Astrocyte (in vitro differentiated cells and primary cell): ENCODE results near the gene PRKAG2. TPM values are rescaled to one million over a fixed set of nuclear protein-coding genes. Genes with fewer than 3 reads are reported as not detected.

Experiments
- DNase-seq: peaks from one replicate; pipeline ENCODE4 v3.0.0-alpha.2; 2010; ENCODE audit warnings: low read depth
- FAIRE-seq: peaks from 2 replicates; lab custom pipeline; 2011; peaks lifted over from hg19 to GRCh38; lab: Jason Lieb, UNC
- H2AFZ ChIP-seq: 2 replicates; pipeline ENCODE4 v1.6.0; 2012; ENCODE audit warnings: low read depth, low read length, inconsistent platforms
- H3K27ac ChIP-seq: 2 replicates; pipeline ENCODE4 v1.5.1; 2011; ENCODE audit warnings: low read depth, low read length, inconsistent platforms
- H3K27me3 ChIP-seq: 2 replicates; pipeline ENCODE4 v1.6.0; 2011; ENCODE audit warnings: low read length, inconsistent platforms; ENCODE audit not compliant: insufficient read depth
- H3K36me3 ChIP-seq: 2 replicates; pipeline ENCODE4 v1.5.1; 2011; ENCODE audit warnings: low read length, inconsistent platforms; ENCODE audit not compliant: insufficient read depth
- H3K4me1 ChIP-seq: 2 replicates; pipeline ENCODE4 v1.5.1; 2011; ENCODE audit warnings: low read length, inconsistent platforms; ENCODE audit not compliant: insufficient read depth
- H3K4me2 ChIP-seq: 2 replicates; pipeline ENCODE4 v1.6.0; 2012; ENCODE audit warnings: low read length, inconsistent platforms
- H3K4me3 ChIP-seq: 2 replicates; pipeline ENCODE4 v1.5.1; 2011; ENCODE audit warnings: low read depth, mild to moderate bottlenecking, low read length, inconsistent platforms; ENCODE audit not compliant: insufficient read depth
- H3K79me2 ChIP-seq: 2 replicates; pipeline ENCODE4 v1.6.0; 2012; ENCODE audit warnings: mild to moderate bottlenecking, low read length, inconsistent platforms; ENCODE audit not compliant: insufficient read depth
- H3K9ac ChIP-seq: 2 replicates; pipeline ENCODE4 v1.6.0; 2012; ENCODE audit warnings: mild to moderate bottlenecking, low read length, inconsistent platforms
- H3K9me3 ChIP-seq: 2 replicates; pipeline ENCODE4 v1.5.1; 2012; ENCODE audit warnings: low read depth, mild to moderate bottlenecking, low read length, inconsistent platforms; ENCODE audit not compliant: insufficient read depth
- H4K20me1 ChIP-seq: 2 replicates; pipeline ENCODE4 v1.6.0; 2012; ENCODE audit warnings: low read length, inconsistent platforms; ENCODE audit not compliant: insufficient read depth
- H3K27ac Mint-ChIP-seq: one replicate; pipeline ENCODE4 v1.8.0; 2021; ENCODE audit warnings: mild to moderate bottlenecking, mixed read lengths; ENCODE audit not compliant: unreplicated experiment
- H3K27me3 Mint-ChIP-seq: one replicate; pipeline ENCODE4 v1.8.0; 2021; ENCODE audit warnings: low read depth, mixed read lengths; ENCODE audit not compliant: unreplicated experiment
- H3K36me3 Mint-ChIP-seq: one replicate; pipeline ENCODE4 v1.8.0; 2021; ENCODE audit warnings: low read depth, mixed read lengths; ENCODE audit not compliant: unreplicated experiment
- H3K4me1 Mint-ChIP-seq: one replicate; pipeline ENCODE4 v1.8.0; 2021; ENCODE audit warnings: low read depth, mixed read lengths; ENCODE audit not compliant: unreplicated experiment
- H3K4me3 Mint-ChIP-seq: one replicate; pipeline ENCODE4 v1.8.0; 2021; ENCODE audit warnings: mild to moderate bottlenecking, moderate library complexity, mixed read lengths; ENCODE audit not compliant: unreplicated experiment
- H3K9me3 Mint-ChIP-seq: one replicate; pipeline ENCODE4 v1.8.0; 2021; ENCODE audit warnings: mild to moderate bottlenecking, mixed read lengths; ENCODE audit not compliant: unreplicated experiment
- CTCF ChIP-seq: IDR thresholded peaks from 2 replicates; pipeline ENCODE4 v1.5.1; 2011; ENCODE audit warnings: low read depth, mild to moderate bottlenecking, inconsistent platforms, low read length, moderate library complexity; ENCODE audit not compliant: insufficient read depth
- EZH2 ChIP-seq: IDR thresholded peaks from 2 replicates; pipeline ENCODE4 v1.6.1; 2012; ENCODE audit warnings: mild to moderate bottlenecking, low read length, inconsistent platforms; ENCODE audit not compliant: insufficient read depth
- total RNA-seq: library from RNA; stranded (reverse); gene quantifications from 2 replicates; pipeline ENCODE4 v1.2.1, GENCODE V29; 2021

The PRKAG2 gene
- total RNA-seq, 1 donor from 2014 or later, result 40.7 TPM

GRCh38 chr7:151863386-151864079 lies 13.4 kb downstream of the PRKAG2 start:
- Histone ChIP-seq H3K4me2 (no peak overlapping the region), H3K36me3 (no peaks in the 10 kb centered on the region), H2AFZ (no peak overlapping the region), H3K27me3 (peaks cover 4% of the 10 kb centered on the region), H3K27ac (no peak overlapping the region), H3K79me2 (no peaks in the 10 kb centered on the region), H3K9me3 (no peaks in the 10 kb centered on the region), H3K4me1 (no peaks in the 10 kb centered on the region), H4K20me1 (no peaks in the 10 kb centered on the region), H3K9ac (no peak overlapping the region), H3K4me3 (no peak overlapping the region)
- Mint-ChIP-seq H3K4me3 (no peak overlapping the region), H3K27ac (no peak overlapping the region), H3K36me3 (no peaks in the 10 kb centered on the region), H3K9me3 (no peaks in the 10 kb centered on the region), H3K27me3 (peaks cover 60% of the 10 kb centered on the region), H3K4me1 (no peaks in the 10 kb centered on the region)
- FAIRE-seq (no peak), DNase-seq (no peak)
- no peak for TF ChIP-seq CTCF
- TF ChIP-seq EZH2, result no peak

- Histone ChIP-seq H3K4me3 (no peak overlapping the region), H3K79me2 (no peaks in the 10 kb centered on the region), H3K27me3 (peaks cover 4% of the 10 kb centered on the region), H3K4me2 (no peak overlapping the region), H2AFZ (no peak overlapping the region), H3K9me3 (no peaks in the 10 kb centered on the region), H3K27ac (no peak overlapping the region), H3K36me3 (no peaks in the 10 kb centered on the region), H3K9ac (no peak overlapping the region), H4K20me1 (no peaks in the 10 kb centered on the region), H3K4me1 (no peaks in the 10 kb centered on the region)
- H3K4me1 Mint-ChIP-seq, result no peaks in the 10 kb centered on the region
- DNase-seq, result no peak
- no peak for FAIRE-seq
- H3K27ac Mint-ChIP-seq, result no peak overlapping the region
- no peak for TF ChIP-seq EZH2
- no peak for TF ChIP-seq CTCF
- H3K27me3 Mint-ChIP-seq, result peaks cover 54% of the 10 kb centered on the region
- H3K4me3 Mint-ChIP-seq, result no peak overlapping the region
- no peaks in the 10 kb centered on the region for H3K36me3 Mint-ChIP-seq
- H3K9me3 Mint-ChIP-seq, result no peaks in the 10 kb centered on the region
Measured at GRCh38 chr7:151862606-151863381, 14.1 kb downstream of the PRKAG2 start.

- H3K4me3 ChIP-seq, result no peak overlapping the region
- Mint-ChIP-seq H3K9me3 (no peaks in the 10 kb centered on the region), H3K4me3 (no peak overlapping the region), H3K27me3 (peaks cover 55% of the 10 kb centered on the region), H3K36me3 (no peaks in the 10 kb centered on the region), H3K4me1 (no peaks in the 10 kb centered on the region), H3K27ac (no peak overlapping the region)
- no peaks in the 10 kb centered on the region for H3K79me2 ChIP-seq
- DNase-seq (no peak), FAIRE-seq (no peak)
- peaks cover 4% of the 10 kb centered on the region for H3K27me3 ChIP-seq
- H3K4me1 ChIP-seq, result no peaks in the 10 kb centered on the region
- no peaks in the 10 kb centered on the region for H4K20me1 ChIP-seq
- H3K9me3 ChIP-seq, result no peaks in the 10 kb centered on the region
- no peak overlapping the region for H3K27ac ChIP-seq
- H3K9ac ChIP-seq, result no peak overlapping the region
- no peak overlapping the region for H3K4me2 ChIP-seq
- no peak overlapping the region for H2AFZ ChIP-seq
- TF ChIP-seq EZH2 (no peak), CTCF (no peak)
- H3K36me3 ChIP-seq, result no peaks in the 10 kb centered on the region
Measured at GRCh38 chr7:151861881-151862280, 15.0 kb downstream of the PRKAG2 start.
